Uterus (tissue), 2 donors: Measurements from ENCODE around the gene CDH6.

Experiments
- CTCF ChIP-seq, 4 experiments: fragments of 200-600 bp in 2 of 4; fragments of 450-650 bp in 2 of 4; sonication (generic) in 2 of 4; IDR thresholded peaks; one replicate each; pipeline ENCODE4 v1.5.1; 2016 to 2019; ENCODE audit warnings: antibody characterized with exemption in 4 of 4, mild to moderate bottlenecking in 2 of 4, moderate library complexity in 1 of 4
- POLR2A ChIP-seq, 2 donors: fragments of 450-650 bp; IDR thresholded peaks; one replicate each; pipeline ENCODE4 v1.6.1; 2016; ENCODE audit warnings: antibody characterized with exemption in 2 of 2, mild to moderate bottlenecking in 1 of 2, moderate library complexity in 1 of 2

GRCh38 chr5:31218978-31219377, 25.5 kb downstream of the CDH6 start:
- TF ChIP-seq CTCF (IDR thresholded peaks at IDR 0.05), result no peak
- TF ChIP-seq POLR2A (IDR thresholded peaks at IDR 0.05), result no peak
